BLaER1 (cell line): ENCODE results near the gene PISD.
A peak's percentile ranks its signal among the peaks of the same experiment; 100 is the strongest.
"Not testable (repeated sequence)": the region's sequence is repeated elsewhere in the genome, so short reads cannot be mapped to it uniquely, and the experiment has no call there.

Source experiments
- H3K27ac ChIP-seq: shearing (Covaris generic); formaldehyde crosslinking; 2 replicates; pipeline ENCODE4 v1.8.1; 2022
- H3K27me3 ChIP-seq: shearing (Covaris generic); formaldehyde crosslinking; 2 replicates; pipeline ENCODE4 v1.8.1; 2022
- H3K36me3 ChIP-seq: shearing (Covaris generic); formaldehyde crosslinking; 2 replicates; pipeline ENCODE4 v1.8.1; 2022
- H3K4me1 ChIP-seq: shearing (Covaris generic); formaldehyde crosslinking; 2 replicates; pipeline ENCODE4 v1.8.1; 2022
- H3K4me2 ChIP-seq: shearing (Covaris generic); formaldehyde crosslinking; 2 replicates; pipeline ENCODE4 v1.8.1; 2022
- H3K4me3 ChIP-seq: shearing (Covaris generic); formaldehyde crosslinking; 2 replicates; pipeline ENCODE4 v1.8.1; 2022
- H3K9ac ChIP-seq: shearing (Covaris generic); formaldehyde crosslinking; 2 replicates; pipeline ENCODE4 v1.8.1; 2022
- H3K9me3 ChIP-seq: shearing (Covaris generic); formaldehyde crosslinking; 2 replicates; pipeline ENCODE4 v1.8.1; 2022
- H4K20me1 ChIP-seq: shearing (Covaris generic); formaldehyde crosslinking; 2 replicates; pipeline ENCODE4 v1.8.1; 2022
- Cebpa-rat ChIP-seq: shearing (Covaris generic); IDR thresholded peaks from 2 replicates; pipeline ENCODE4 v1.8.1; 2022

PISD gene

DNA sequence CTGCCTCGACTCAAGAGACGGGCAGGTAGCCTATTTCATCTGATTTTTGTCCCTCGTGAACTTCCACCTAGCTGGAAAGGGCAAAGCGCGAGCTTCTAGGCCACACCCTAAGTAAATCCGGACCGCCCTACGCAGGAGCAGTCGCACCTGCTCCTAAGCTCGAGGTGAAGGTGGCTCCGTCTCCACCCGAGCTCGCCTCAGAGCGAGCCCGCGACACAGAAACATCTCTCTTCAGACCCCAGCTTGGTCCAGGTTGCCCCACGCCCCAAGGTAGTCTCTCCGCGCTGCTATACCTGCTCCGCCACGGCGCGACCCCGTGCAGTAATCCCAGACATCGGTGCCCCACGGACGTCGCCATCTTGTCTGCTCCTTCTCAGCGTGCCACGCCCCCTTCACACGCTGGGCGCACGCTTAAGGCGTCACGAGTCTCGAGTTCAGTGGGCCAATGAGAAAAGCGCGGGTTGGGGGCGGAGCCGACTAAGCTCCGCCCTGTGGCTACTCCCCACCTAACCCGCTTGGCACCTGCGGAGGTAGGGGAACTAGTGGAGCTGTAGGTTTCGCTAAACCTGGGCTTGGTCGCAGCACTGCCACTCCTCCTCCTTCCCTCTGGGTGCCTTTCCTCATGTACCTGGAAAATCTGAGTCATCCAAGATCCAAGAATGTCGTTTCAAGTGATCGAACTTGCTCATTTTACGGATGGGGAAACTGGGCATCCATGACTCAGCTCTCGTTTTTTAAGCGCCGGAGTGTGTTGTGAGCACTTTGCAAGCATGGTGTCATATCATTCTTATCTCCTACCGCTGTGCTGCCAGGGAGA is at the start of gene PISD:
Gene PISD (minus strand): TSS at position 365 of the 817 bp plus-strand sequence. CDS start 7 bp downstream, at position 358.
- Histone ChIP-seq H4K20me1 (peaks cover 24% of the 10 kb centered on the region), H3K4me3 (peak within 1 kb of the TSS; percentile 84), H3K4me1 (peaks cover 23% of the 10 kb centered on the region), H3K27me3 (no peaks in the 10 kb centered on the region), H3K36me3 (no peaks in the 10 kb centered on the region), H3K27ac (peak within 1 kb of the TSS; percentile 55), H3K9ac (peak within 1 kb of the TSS; percentile 78), H3K4me2 (peak within 1 kb of the TSS; percentile 83), H3K9me3 (no peaks in the 10 kb centered on the region)
- no peak for TF ChIP-seq Cebpa-rat

DNA sequence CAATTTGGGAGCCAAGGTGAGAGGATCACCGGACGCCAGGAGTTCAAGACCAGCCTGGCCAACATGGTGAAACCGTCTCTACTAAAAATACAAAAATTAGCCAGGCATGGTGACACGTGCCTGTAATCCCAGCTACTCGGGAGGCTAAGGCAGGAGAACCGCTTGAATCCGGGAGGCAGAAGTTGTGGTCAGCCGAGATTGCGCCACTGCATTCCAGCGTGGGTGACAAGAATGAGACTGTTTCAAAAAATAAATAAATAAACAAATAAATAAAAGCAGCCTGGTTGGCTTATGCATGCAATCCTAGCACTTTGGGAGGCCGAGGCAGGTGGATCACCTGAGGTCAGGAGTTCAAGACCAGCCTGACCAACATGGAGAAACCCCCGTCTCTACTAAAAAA is 49.2 kb upstream of the PISD start:
- H3K4me2 ChIP-seq, H3K9ac ChIP-seq, H3K4me1 ChIP-seq, H3K27me3 ChIP-seq, H3K4me3 ChIP-seq, H3K9me3 ChIP-seq, H3K27ac ChIP-seq: not testable (repeated sequence)
- peaks cover 35% of the 10 kb centered on the region for H4K20me1 ChIP-seq
- H3K36me3 ChIP-seq: peaks cover 99% of the 10 kb centered on the region

DNA sequence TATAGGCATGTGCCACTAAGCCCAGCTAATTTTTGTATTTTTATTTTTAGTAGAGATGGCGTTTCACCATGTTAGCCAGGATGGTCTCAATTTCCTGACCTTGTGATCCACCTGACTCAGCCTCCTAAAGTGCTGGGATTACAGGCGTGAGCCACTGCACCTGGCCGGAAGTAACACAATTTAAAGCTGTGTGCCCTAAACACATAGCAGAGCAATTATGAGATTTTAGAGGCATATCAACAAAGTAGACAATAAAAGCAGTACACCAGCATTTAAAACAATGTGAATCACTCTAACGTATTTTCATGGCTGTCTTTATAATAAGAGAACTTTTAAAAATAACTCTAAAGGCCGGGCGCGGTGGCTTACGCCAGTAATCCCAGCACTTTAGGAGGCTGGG is 45.5 kb upstream of the PISD start:
- H3K36me3 ChIP-seq: peaks cover 98% of the 10 kb centered on the region
- H4K20me1 ChIP-seq: peaks cover 42% of the 10 kb centered on the region
- no peak overlapping the region for H3K9ac ChIP-seq
- H3K27me3 ChIP-seq: no peaks in the 10 kb centered on the region
- no peak overlapping the region for H3K27ac ChIP-seq
- no peak for TF ChIP-seq Cebpa-rat
- no peak overlapping the region for H3K4me2 ChIP-seq
- no peak overlapping the region for H3K4me3 ChIP-seq
- no peaks in the 10 kb centered on the region for H3K4me1 ChIP-seq
- no peaks in the 10 kb centered on the region for H3K9me3 ChIP-seq

DNA sequence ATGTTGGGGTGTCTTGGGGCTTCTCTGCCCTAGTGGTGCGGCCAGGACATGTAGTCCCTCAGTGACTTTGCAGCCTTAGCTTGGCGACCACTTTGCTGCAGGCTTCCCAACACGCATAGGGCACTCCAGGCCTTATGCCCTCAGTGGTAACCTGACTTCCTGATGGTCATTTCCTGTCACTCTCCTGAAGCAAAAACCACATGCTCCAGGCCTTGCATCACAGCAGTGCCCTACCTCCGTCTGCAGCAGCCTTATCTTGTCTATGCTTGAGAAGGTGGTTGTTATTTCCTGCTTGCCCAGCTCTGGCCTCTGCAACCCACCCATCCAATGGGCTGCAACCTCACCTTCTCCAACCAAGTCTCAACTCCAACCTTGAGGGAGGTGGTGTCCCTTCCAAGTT is 33.4 kb upstream of the PISD start:
- H3K4me2 ChIP-seq: no peak overlapping the region
- H4K20me1 ChIP-seq: no peaks in the 10 kb centered on the region
- H3K36me3 ChIP-seq: peaks cover 97% of the 10 kb centered on the region
- H3K9ac ChIP-seq: no peak overlapping the region
- no peaks in the 10 kb centered on the region for H3K27me3 ChIP-seq
- H3K27ac ChIP-seq: no peak overlapping the region
- no peaks in the 10 kb centered on the region for H3K9me3 ChIP-seq
- no peak overlapping the region for H3K4me3 ChIP-seq
- H3K4me1 ChIP-seq: no peaks in the 10 kb centered on the region
- no peak for TF ChIP-seq Cebpa-rat

DNA sequence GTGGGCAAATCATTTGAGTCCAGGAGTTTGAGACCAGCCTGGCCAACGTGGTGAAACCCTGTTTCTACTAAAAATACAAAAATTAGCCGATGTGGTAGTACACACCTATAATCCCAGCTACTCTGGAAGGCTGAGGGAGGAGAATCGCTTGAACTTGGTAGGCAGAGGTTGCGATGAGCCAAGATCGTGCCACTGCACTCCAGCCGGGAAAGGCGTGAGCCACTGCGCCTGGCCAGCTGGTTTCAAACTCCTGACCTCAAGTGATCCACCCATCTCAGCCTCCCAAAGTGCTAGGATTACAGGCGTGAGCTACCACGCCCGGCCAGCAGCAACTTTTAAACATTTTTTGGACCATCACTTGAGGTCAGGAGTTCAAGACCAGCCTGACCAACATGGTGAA is 32.0 kb upstream of the PISD start:
- H3K4me2 ChIP-seq, H3K4me1 ChIP-seq, H4K20me1 ChIP-seq, H3K4me3 ChIP-seq, H3K27me3 ChIP-seq, H3K9ac ChIP-seq, H3K9me3 ChIP-seq, H3K27ac ChIP-seq: not testable (repeated sequence)
- peaks cover 100% of the 10 kb centered on the region for H3K36me3 ChIP-seq

DNA sequence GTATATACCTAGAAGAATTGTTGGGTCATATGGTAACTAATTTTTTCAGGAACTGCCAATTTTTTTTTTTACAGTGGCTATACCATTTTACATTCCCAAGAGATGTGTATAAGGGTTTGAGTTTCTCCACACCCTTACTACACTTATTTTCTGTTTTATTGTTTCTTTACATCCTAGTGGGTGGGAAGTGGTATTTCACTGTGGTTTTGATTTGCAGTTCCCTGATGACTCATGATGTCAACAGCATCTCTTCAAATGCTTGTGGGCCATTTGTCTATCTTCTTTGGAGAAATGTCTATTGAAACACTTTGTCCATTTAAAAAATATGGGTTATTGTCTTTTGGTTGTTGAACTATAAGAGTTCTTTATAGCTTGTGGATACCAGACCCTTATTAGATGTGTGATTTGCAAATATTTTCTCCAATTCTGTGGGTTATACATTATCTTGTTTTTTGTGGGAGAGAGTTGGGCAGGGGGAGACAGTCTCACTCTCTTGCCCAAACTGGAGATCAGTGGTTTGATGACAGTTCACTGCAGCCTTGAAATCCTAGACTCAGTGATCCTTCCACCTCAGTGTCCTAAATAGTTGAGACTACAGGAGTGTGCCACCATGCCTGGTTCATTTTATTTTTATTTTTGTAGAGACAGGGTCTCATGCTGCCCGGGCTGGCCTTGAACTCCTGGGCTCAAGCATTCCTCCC is 30.3 kb upstream of the PISD start:
- H4K20me1 ChIP-seq: no peaks in the 10 kb centered on the region
- H3K36me3 ChIP-seq: peaks cover 99% of the 10 kb centered on the region
- H3K9ac ChIP-seq: no peak overlapping the region

DNA sequence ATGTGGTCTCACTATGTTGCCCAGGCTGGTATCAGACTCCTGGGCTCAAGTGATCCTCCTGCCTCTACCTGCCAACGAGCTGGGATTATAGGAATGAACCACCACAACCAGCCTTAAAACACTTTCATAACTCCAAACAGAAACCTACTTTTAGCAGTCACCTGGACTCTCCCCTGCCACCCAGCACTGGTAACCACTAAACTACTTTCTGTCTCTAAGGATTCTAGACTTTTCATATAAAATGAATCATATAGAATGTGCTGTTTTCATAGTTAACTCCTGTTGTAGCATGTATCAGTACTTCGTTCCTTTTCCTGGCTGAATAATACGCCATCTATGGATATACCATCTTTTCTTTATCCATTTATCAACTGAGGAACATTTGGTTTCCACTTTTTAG is 29.4 kb upstream of the PISD start:
- Histone ChIP-seq H3K9ac (no peak overlapping the region), H3K9me3 (no peaks in the 10 kb centered on the region), H3K4me3 (no peak overlapping the region), H3K36me3 (peaks cover 99% of the 10 kb centered on the region), H3K27me3 (no peaks in the 10 kb centered on the region), H4K20me1 (no peaks in the 10 kb centered on the region), H3K4me2 (no peak overlapping the region), H3K4me1 (no peaks in the 10 kb centered on the region), H3K27ac (no peak overlapping the region)
- no peak for TF ChIP-seq Cebpa-rat

More for the DNA sequence above, 30.3 kb upstream of the PISD start:
- no peaks in the 10 kb centered on the region for H3K4me1 ChIP-seq
- no peak overlapping the region for H3K4me2 ChIP-seq
- H3K27ac ChIP-seq: no peak overlapping the region
- no peak for TF ChIP-seq Cebpa-rat
- no peak overlapping the region for H3K4me3 ChIP-seq
- H3K9me3 ChIP-seq: no peaks in the 10 kb centered on the region
- H3K27me3 ChIP-seq: no peaks in the 10 kb centered on the region

DNA sequence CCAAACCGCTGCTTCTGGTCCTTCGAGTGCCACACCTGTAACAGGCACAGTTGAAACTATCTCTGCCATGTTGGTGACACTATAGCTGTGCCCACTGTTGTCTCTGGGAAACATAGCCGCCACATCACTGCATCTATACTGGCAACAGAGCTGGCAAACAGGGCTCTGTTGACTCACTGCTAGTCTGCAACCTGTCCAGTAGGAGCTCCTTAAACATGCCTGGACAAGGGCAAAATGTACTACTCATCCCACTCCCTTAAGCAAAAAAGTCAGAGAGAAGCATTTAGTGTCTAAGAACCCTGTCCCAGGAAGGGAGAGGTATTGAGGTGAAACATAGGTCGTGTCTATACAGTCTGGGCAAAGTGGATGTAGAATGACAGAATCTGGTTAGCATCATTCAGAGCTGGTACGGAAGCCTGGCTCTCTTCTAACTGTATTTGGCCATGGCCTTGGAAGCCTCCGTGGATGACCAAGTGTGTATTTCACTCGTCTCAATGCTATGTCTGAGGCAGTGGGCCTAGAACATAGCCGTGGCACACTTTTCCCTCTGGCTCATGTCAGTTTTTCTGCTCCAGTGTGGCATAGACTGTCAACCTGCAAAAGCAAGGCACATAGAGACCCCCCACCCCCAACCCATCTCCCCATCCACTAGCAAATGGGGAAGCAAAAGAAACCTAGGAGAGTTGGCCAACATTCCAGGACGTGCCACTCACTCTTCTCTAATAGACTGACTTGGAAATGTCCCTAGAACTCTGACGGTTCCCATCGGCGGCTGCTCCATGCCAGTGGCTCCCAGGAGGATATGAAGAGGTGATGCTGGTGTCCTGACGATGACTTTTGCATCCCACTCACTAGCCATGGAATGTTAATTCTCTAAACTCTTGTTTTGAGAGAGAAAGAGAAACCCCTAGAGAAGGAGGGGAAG is 21.4 kb upstream of the PISD start:
- no peaks in the 10 kb centered on the region for H3K9me3 ChIP-seq
- H3K27me3 ChIP-seq: no peaks in the 10 kb centered on the region
- 0 out of 2 replicates have a peak, but pooled peaks cover 10% of the 10 kb centered on the region for H4K20me1 ChIP-seq
- no peak overlapping the region for H3K27ac ChIP-seq
- no peak overlapping the region for H3K4me2 ChIP-seq
- no peak overlapping the region for H3K4me3 ChIP-seq
- H3K36me3 ChIP-seq: peaks cover 66% of the 10 kb centered on the region
- no peak overlapping the region for H3K9ac ChIP-seq
- no peaks in the 10 kb centered on the region for H3K4me1 ChIP-seq
- no peak for TF ChIP-seq Cebpa-rat

DNA sequence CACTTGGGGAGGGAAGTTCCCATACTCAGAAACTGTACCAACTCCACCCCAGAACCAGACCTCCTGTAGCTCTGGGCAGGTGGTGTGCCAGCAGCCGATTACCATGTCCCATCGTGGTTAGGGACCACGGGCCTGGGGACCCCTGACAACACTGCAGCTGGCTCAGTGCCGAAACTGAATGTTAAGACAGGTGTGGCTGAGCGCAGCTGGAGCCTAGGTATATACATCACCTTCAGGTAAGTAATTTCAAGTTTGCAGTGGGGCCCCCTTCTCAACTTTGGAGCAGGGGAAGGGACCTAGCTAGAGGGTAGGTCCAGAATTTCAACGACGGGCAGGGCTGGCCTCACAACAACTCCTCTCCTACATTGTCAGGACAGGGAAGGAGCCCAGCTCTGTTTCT is 20.7 kb upstream of the PISD start:
- Histone ChIP-seq H3K36me3 (peaks cover 59% of the 10 kb centered on the region), H3K4me2 (no peak overlapping the region), H3K4me1 (no peaks in the 10 kb centered on the region), H3K9ac (no peak overlapping the region), H3K27me3 (no peaks in the 10 kb centered on the region), H3K27ac (no peak overlapping the region), H4K20me1 (0 out of 2 replicates have a peak, but pooled peaks cover 10% of the 10 kb centered on the region), H3K4me3 (no peak overlapping the region), H3K9me3 (no peaks in the 10 kb centered on the region)
- no peak for TF ChIP-seq Cebpa-rat
